Measurements from ENCODE around the gene C6orf47.
A peak's percentile ranks its signal among the peaks of the same experiment; 100 is the strongest.

Gene C6orf47

DNA sequence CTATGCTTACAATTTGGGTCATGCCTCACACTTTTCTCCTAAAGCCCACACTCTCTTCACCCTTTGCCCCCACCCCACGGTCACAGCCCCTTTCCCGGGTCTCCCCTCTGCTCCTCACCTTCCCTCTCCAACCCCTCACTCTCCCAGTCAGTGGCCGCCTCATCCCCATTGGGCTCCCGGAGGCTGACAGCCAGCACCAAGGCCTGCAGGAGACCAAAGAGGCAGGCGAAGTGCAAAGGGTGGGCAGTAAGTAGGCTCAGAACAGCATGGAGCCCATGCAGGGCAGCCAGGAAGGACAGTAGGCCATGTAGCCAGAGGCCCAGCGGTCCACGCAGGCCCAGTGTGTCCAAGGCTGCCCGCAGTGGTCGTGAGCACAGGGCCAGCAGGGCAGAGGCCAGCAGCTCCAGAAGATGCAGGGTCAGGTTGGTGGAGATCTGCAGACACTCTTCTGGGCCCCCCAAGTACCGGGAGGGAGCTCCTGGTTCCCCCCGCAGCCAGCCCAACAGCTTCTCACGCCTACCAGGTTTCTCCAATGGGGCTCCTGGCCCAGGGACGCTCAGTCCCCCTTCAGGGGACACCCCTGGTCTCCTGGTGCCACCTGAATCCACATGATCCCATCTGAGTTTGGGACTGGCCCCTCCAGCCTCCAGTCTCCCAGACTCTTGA is 1.5 kb downstream of the C6orf47 start:
- DNase-seq: no peak

DNA sequence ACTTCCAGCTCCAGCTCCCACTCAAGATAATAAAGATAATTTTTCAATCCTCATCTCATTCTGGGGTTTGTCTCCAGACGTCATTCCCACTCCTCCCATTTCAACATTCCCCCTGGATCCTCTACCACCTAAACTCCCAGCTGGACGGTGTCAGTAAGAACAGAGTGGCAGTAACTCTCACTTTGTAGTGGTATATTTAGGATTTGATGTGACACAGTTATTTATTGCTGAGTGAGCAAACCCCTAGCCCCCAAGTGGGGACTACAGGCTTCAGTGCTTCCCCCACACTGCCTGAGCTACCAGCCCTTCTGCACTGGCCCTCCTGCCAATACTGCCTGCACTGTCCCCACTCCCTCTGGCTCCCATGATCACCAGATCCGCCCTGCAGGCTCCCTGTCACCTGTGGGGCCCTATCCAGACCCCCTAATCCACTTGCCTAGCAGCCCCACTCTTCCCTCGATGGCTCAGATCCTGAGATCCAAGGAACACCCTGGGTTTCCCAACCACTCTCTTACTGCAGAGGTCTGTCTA is 2.4 kb downstream of the C6orf47 start:
- DNase-seq: no peak

- no peak for DNase-seq
Observed at GRCh38 chr6:31657406-31658157, 3.0 kb downstream of the C6orf47 start.

DNA sequence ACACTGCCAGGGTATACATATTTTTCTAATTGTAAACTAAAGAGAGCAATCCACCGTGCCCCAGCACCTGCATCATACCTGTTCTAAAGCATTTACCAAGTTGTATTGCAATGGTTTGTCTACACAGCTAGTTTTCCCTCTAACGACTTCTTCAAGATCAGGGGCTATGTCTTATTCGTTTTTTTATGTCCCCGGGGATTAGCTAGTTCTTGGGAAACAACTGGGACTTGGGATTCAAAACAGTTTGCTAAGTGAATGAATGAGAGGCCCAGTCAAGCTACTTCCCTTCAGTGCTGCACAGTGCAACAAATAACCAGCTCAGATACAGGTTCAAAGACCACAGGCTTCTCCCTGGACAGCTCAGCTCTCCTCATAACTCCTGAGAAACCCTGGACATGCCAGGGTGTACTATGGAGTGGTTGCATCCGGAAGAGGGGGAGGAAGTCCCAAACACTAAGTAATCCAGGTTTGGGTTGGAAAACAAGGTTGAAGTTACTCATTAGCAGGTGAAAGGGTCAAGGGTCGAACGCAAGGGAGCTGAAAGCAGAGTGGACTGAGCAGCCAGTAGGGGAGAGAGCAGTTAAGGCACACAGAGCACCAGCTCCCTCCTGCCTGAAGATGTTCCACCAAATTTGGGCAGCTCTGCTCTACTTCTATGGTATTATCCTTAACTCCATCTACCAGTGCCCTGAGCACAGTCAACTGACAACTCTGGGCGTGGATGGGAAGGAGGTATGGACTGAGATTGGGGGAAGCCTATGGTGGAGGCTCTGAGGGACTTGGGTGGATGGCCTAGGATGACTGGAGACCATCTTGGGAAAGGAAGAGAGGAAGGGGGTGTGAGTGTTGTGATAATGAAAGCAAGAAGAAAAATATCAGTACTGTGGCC is 5.0 kb downstream of the C6orf47 start, which contains the start of gene APOM:
TSS of gene APOM (plus strand) at position 546 of the 889 bp plus-strand sequence. CDS start at position 619, 73 bp downstream.
- DNase-seq: no peak

- no peak for DNase-seq
Observed at GRCh38 chr6:31654574-31655348, 5.8 kb downstream of the C6orf47 start.

- peak; percentile 99 to 100 for DNase-seq
Observed at GRCh38 chr6:31652925-31653724, 7.5 kb downstream of the C6orf47 start.

- peak; percentile 73 to 76 for DNase-seq
Observed at GRCh38 chr6:31651602-31652191, 8.9 kb downstream of the C6orf47 start.

GRCh38 chr6:31645325-31645724 is 15.3 kb downstream of the C6orf47 start:
- DNase-seq: no peak

GRCh38 chr6:31643818-31644454 is 16.6 kb downstream of the C6orf47 start:
- DNase-seq: no peak

GRCh38 chr6:31642798-31643570 is 17.6 kb downstream of the C6orf47 start:
- no peak for DNase-seq

GRCh38 chr6:31641370-31641769 is 19.2 kb downstream of the C6orf47 start:
- DNase-seq: no peak

DNA sequence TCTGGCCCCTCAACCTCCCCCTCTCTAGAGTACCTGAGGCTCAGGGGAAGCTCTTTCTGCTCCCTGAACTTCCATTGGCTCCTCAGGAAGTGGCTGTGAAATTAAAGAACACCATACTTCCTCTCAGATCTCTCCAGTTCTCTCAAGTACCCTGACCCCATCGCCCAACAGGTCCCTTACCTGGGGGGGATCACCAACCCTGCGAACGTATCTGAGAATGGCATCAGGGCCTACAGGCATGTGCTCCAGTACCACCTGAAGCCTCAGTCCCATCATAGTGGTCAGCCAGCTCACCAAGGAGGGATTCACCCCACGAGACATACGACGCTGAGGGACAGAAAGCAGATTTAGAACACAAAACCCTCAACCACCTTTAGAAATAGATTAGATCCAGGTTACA is 20.0 kb downstream of the C6orf47 start:
- no peak for DNase-seq

- no peak for DNase-seq
Observed at GRCh38 chr6:31639449-31639861, 21.1 kb downstream of the C6orf47 start.

DNA sequence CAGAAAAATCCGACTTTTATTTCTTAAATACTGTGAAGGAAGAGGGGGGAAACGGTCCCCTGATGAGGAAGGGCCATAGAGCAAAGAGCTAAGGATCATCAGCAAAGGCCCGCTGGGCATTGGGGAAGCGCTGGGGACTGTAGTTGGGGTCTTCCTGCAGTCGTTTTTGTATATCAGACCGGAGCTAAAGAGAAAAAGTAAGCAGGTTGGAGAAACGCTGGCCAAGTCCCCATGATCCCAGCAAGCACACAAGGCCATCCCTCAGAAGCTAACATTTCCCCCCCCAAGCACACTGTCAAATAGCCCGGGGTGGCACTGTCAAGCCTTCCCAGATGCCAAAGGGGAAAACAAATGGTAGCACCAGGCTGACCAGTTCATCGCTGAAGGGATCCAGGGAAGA is 21.5 kb downstream of the C6orf47 start:
- DNase-seq: no peak

DNA sequence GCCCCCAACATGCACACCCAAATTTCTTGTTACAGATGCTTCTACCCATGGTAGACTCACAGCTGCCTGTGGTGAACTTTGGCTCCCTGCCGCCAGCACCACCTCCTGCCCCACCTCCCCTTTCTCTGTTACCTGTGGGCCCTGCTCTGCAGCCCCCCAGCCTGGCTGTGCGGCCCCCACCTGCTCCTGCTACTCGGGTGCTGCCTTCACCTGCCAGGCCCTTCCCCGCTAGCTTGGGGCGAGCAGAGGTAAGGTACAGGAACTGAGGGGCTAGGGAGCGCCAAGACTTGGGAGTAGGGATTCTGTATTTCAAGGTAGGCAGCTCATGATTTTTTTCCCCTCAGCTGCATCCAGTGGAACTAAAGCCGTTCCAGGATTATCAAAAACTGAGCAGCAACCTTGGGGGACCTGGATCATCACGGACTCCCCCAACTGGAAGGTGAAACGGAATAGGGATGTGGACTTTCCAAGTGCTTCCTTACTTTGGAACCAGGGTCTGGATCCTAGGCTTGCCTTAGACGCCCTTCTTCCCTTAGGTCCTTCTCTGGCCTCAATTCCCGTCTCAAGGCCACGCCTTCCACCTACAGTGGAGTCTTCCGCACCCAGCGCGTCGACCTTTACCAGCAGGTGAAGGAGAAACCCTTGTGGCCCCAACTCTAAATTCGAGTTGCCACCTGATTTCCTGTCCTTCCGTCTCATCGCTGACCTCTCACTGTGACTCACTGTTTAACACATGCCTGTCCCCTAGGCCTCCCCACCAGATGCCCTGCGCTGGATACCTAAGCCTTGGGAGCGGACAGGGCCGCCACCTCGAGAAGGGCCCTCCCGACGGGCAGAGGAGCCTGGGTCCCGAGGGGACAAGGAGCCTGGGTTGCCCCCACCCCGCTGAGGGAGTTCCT is 23.6 kb downstream of the C6orf47 start:
- no peak for DNase-seq

GRCh38 chr6:31634969-31635575 is 25.5 kb downstream of the C6orf47 start:
- DNase-seq: no peak

DNA sequence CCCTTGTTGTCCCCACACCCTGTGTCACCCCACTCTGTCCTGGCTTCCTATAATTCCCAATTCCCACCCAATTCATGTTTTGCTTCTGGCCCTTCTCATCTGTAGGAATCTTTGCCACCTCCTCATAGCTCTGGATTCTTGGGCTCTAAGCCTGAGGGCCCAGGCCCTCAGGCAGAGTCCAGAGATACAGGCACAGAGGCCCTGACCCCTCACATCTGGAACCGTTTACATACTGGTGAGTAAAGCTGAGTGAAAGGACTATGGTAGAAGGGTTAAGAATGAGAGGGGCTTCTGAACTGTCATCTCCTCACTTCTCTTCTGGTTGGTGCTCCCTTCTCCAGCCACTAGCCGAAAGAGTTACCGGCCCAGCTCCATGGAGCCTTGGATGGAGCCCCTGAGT is 26.4 kb downstream of the C6orf47 start:
- DNase-seq: no peak

DNA sequence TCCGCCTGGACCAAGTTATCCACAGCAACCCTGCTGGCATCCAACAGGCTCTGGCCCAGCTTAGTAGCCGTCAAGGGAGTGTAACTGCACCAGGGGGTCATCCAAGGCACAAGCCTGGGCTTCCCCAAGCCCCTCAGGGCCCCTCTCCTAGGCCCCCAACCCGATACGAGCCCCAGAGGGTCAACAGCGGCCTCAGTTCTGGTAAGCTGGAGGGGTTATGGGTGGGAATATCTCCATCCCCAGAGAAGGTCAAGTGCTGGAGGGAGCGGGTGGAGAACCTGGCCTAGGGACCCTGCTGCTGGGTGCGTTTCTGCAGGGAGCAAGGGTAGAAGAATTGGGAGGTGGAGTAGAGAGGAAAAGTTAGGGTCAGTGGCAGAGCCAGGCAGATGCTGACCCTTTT is 27.1 kb downstream of the C6orf47 start:
- DNase-seq: no peak
